DMS153 treated with DMSO at 0.1 percent for 48 hours (cell line): Measurements from ENCODE around the gene ENPP7.

Experiments
- DNase-seq: peaks from one replicate; lab custom pipeline; 2025; ENCODE audit not compliant: unreplicated experiment; lab: John Stamatoyannopoulos, UW

The ENPP7 gene

DNA sequence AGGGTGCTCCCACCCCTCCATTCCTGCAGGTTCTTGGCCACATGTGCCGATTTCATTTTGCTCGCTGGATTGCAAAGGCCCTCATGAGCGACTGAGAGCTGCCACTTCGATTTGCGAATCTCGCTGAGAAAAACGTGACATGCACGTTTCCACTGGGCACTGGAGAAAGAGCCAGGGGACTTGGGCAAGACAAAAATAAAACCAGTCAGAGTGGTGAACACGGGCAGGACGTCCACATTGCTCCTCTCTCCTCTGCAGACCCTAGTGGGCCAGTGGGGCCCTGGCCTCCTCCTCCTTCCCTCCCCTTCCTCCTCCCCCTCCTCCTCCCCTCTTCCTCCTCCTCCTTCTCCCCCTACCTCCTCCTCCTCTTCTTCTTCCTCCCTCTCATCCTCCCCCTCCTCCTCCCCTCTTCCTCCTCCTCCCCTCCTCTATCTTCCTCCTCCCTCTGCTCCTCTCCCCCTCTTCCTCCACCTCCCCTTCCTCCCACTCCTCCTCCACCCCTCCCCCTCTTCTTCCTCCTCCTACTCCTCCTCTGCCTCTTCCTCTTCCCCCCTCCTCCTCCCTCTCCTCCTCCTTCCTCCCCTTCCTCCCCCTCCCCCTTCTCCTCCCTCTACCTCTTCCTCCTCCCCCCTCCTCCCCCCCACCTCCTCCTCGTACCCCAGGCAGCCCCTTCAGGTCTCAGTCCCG, 28.1 kb upstream of the ENPP7 start:
- no peak for DNase-seq

GRCh38 chr17:79704691-79705090, 26.1 kb upstream of the ENPP7 start:
- DNase-seq: no peak

- DNase-seq: no peak
These were observed 25.1 kb upstream of the ENPP7 start for GRCh38 chr17:79705674-79706073.

- DNase-seq: no peak
These were observed 23.6 kb upstream of the ENPP7 start for GRCh38 chr17:79706931-79707850.

GRCh38 chr17:79707931-79708891, 22.5 kb upstream of the ENPP7 start:
- DNase-seq: no peak

DNA sequence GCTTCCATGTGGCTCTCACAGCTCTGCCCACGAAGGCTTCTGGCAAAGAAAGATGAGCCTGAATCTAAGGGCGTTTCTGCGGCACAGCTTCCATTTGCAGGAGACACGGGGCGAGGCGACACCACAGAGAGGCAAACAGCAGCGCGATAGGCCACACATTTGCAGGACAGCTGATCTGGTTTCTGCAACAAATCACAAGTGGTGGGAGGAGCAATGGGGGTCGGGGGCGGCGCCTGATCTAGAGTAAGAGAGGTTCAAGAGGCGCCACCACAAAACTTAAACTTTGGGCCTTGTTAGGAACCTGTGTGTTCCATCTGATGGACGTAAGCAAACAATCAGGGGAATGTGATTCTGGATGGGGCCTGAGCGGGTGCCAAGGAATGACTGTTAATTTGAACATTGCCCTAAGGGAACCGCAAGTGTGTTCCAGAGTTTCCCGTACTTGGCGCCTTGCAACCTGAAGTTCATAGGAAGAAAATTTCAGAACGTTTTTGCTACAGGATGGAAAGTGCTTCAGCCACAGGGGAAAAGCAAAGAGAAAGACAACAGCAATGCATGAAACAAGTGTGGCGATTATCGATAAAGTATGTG, 18.9 kb upstream of the ENPP7 start:
- DNase-seq: no peak

DNA sequence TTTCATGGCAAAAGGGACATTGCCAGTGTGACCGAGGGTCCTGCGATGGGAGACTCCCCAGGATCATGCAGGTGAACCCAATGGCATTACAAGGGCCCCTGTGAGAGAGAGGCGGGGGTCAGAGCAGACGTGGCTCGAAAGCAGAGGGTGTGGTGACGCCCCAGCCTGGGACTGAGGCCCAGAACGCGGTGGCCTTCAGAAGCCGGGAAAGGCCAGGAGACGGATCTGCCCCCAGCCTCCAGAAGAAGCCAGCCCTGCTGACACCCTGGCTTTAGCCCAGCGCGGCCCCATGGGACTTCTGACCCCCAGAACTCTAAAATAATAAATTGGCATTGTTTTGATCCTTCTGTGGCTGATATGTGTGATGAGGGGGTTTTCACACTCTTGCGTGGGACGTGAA, 17.4 kb upstream of the ENPP7 start:
- DNase-seq: no peak

DNA sequence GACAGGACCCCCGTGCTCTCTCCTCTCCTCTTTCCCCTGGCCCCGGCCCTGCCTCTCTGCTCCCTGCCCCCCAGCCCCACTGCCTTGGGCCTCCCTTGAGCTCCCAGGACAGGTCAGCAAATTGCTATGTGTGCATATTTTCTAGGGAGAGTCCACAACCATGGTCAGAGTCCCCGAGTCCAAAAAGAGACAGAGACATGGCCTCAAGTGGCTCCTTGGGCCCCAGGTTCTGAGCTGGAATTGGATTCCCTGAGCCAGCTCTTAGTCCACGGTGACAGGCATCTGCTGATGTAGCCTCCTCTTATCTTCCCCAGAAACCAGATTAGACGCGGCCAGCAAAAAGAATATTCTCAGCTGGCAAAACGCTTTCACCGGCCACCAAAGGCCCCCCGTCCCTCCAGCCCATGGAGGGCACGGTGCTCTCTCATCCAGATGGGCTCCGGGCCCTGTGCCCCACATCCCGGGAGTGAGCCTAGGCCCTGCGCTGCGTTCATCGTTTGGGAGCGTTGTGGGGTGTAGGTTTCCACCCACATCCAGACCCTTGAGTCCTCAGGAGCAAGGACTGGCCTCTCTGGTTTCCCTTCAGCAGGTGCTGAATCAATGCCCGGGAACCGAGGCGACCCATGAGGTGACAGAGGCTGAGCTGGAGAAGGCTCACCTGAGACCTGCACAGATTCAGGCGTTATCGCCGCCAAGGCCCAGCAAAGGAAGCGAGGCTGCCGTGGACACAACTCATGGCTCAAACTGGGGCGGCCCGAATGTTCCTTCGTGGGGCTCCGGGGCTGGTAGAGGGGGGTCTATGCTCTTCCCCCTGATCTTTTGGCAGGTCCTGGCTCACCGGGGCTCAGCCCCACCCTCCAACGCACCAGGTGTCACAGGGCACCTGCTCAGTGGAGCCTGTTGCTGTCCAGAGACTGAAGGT, 16.3 kb upstream of the ENPP7 start:
- DNase-seq: no peak

GRCh38 chr17:79715098-79715942, 15.4 kb upstream of the ENPP7 start:
- no peak for DNase-seq

DNA sequence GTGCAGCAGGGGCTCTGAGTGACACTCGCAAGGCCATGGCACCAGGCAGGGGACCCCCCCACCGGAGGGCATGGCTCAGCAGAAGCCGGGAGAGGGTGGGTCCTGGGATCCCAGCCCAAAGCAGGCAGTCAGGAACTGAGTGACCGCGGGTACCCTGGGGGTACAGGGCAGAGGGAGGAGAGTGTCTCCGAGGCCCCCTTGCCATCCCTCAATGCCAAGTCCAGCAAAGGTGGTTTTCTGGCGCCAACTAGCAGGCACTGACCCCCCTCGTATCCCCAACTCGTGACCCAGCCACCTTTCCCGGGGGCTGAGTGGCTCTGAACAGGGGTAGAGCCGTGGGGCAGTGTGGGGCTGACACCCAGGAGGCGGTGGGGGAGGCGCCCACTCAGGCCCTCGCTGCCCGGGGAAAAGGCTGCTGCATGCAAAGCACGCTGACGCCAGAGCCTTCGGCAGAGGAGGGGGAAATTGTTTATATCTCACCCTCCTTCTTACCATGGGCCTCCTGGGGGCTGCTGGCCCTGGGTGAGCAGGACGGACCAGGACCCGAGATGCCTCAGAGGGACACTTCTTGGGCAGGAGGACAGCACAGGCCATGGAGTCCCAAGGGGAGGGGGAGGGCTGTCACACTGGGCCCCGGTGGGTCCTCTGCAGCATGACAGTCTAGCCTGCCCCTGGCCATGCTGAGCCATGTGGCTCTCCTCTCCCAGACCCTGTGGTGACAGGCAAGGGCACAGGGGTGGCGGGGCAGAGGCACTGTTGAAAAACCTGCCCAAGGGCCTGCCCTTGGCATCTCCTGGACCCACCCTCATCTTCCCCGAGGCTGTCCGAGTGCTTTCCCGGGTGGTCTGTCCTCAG, 14.6 kb upstream of the ENPP7 start:
- no peak for DNase-seq

- DNase-seq: no peak
These were observed 9.9 kb upstream of the ENPP7 start for GRCh38 chr17:79720705-79721292.

DNA sequence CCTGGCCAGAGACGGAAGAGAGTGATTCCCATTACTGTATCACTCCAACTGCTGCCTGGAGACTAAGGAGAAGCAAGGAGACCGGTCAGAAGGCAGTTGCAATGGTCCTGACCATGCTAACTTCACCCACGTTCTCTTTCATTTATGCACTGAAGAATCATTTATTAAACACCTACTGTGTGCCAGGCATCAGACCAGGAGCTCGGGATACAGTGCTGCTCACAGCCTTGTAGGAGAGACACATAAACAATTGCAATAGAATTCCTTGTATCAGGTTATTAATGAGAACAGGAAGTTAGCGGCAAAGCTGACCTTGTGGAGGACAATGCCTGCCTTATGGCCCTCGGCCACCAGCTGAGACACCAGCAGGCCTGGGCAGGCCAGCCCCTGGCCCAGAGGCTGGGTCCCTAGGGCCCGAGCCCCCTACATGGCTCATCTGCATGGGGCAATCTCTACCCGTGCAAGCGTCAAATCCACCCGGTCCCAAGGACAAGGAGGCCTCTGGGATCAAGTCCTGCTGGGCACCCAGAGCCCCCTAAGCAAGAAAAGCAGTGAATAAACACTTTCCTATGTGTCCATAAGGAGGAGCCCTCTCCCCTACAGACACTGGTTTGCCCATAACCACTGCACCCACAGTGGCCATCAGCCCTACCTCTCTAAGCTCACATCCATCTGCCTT, 8.6 kb upstream of the ENPP7 start:
- DNase-seq: no peak

GRCh38 chr17:79722787-79723186, 8.0 kb upstream of the ENPP7 start:
- DNase-seq: no peak

DNA sequence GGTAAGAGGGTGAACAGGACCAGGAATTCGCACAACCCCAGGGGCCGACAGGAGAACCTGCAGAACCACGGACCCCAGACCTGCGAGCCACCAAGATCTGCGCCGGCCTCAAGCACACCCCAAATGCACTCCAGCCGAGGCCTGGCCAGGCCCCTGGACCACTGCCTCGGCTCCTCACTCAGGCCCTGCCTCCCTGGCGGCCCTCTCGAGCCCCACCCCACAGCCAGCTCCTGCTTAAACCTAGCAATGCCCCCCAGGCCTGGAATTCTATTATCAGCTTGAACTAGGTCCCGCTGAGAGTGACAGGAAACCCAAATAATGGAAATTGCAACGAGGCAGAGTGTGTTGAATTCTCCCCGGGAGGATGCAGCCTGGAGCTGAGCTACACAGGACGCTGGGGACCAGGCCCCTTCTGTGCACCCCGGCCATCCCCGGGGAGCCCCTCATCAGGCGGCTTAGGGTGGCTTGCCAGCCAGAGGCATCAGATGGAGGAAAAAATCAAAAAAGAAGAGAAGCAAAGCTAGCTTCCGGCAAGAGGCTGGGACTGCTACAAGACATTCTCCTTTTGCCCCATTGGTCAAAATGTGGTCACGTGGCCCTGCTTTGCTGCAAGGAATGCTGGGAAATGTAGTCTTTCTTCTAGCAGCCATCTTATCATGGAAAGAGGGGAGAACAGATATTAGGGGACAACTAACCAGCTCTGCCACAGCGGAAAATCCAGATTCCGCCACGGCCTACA, 2.4 kb upstream of the ENPP7 start:
- peak; percentile 93 for DNase-seq

DNA sequence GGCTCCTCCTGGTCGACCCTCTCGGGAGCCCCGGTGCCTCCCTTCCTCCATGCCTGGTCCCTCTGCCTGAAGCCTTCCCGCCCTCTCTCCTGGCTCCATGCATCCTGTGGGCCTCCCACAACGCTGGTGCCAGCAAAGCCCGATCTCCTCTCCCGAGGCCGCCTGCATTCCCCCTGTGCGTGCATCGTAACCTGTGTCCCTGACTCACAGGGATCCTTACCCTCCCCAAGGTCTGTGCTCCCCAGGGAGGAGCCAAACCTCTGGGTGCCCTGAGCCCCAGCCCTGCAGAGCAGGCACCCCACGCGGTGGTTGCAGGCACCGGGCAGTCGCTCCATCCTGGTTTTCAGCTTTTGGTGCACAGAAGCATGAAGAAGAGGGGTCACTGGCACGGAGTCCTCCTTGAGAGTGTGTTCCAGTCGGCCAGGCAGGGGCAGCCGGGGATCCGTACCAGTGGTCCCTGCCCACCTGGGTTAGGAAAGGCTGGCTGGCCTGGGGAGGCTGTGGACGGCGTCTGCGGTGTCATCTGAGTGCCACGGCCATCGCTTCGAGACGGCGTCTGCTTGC, 1.8 kb upstream of the ENPP7 start:
- no peak for DNase-seq

- no peak for DNase-seq
These were observed 982 bp upstream of the ENPP7 start for GRCh38 chr17:79729761-79730160.
